Naive thymus-derived CD8-positive, alpha-beta T cell (primary cell): ENCODE data around the gene FAM98A. TPM values are rescaled to one million over a fixed set of nuclear protein-coding genes. Genes with fewer than 3 reads are reported as not detected.

Experiments used
- ATAC-seq, 2 donors: fragments of 150-1000 bp; cut with Tn5 transposase in 1 of 2; sonication (Bioruptor Pico), chemical (Tn5 transposase) in 1 of 2; 1 replicate in 1 of 2; 2 replicates in 1 of 2; pipeline ENCODE4 v1.10.0; 2021; ENCODE audit warnings: mild to moderate bottlenecking in 2 of 2, moderate library complexity in 2 of 2
- POLR2A ChIA-PET: fragments of 350-600 bp; sonication (Branson Sonifier 250); formaldehyde crosslinking; loops from one replicate; lab custom pipeline; 2021; ENCODE audit warnings: antibody characterized with exemption; lab: Charles Lee
- DNase-seq, 10 donors: peaks; one replicate each; pipeline versions ENCODE4 v3.0.0 to v3.0.0-alpha.2; 2020 to 2022
- H3K27ac Mint-ChIP-seq, 10 donors: one replicate each; pipeline ENCODE4 v1.8.0; 2020 to 2022; ENCODE audit warnings: mild to moderate bottlenecking in 10 of 10, mixed read lengths in 10 of 10, moderate library complexity in 4 of 10, inconsistent platforms in 1 of 10
- H3K27me3 Mint-ChIP-seq, 5 donors: one replicate each; pipeline ENCODE4 v1.8.0; 2021 to 2022; ENCODE audit warnings: mixed read lengths in 5 of 5
- H3K36me3 Mint-ChIP-seq, 3 donors: one replicate each; pipeline ENCODE4 v1.8.0; 2020 to 2022; ENCODE audit warnings: mixed read lengths in 3 of 3, mild to moderate bottlenecking in 2 of 3, inconsistent platforms in 1 of 3
- H3K4me1 Mint-ChIP-seq, 4 donors: one replicate each; pipeline ENCODE4 v1.8.0; 2021 to 2022; ENCODE audit warnings: mixed read lengths in 4 of 4
- H3K4me3 Mint-ChIP-seq, 10 donors: one replicate each; pipeline ENCODE4 v1.8.0; 2020 to 2022; ENCODE audit warnings: mild to moderate bottlenecking in 10 of 10, mixed read lengths in 10 of 10, moderate library complexity in 6 of 10, inconsistent platforms in 1 of 10
- H3K9me3 Mint-ChIP-seq, 9 donors: one replicate each; pipeline ENCODE4 v1.8.0; 2020 to 2022; ENCODE audit warnings: mixed read lengths in 9 of 9, mild to moderate bottlenecking in 3 of 9, inconsistent platforms in 1 of 9, moderate library complexity in 1 of 9
- polyA plus RNA-seq, 3 donors: library from polyadenylated mRNA; unstranded; fragments of 300-500 nt; fragmentation: Illumina TruSeq; gene quantifications; one replicate each; pipeline ENCODE4 v1.2.3, GENCODE V29; 2021
- total RNA-seq, 8 experiments: library from RNA in 2 of 8; stranded (reverse) in 2 of 8; gene quantifications; one replicate each; pipeline ENCODE4 v1.2.3 and lab custom pipeline; 2021 to 2026

Gene FAM98A
- total and polyA plus RNA-seq, 5 experiments from 2014 or later = 9.5 to 26.9 (median 14.9) TPM

- peaks cover 0 to 10% (median 1%) of the 10 kb centered on the region in 5 donors for H3K27me3 Mint-ChIP-seq
- no peaks in the 10 kb centered on the region for H3K4me1 Mint-ChIP-seq
- POLR2A ChIA-PET = no interaction called here
- peaks cover 4 to 40% (median 15%) of the 10 kb centered on the region in 9 donors for H3K9me3 Mint-ChIP-seq
- ATAC-seq = no peak
- peaks cover 6 to 25% (median 22%) of the 10 kb centered on the region in 3 donors for H3K36me3 Mint-ChIP-seq
- no peak overlapping the region for H3K4me3 Mint-ChIP-seq
- DNase-seq = no peak
- peak overlapping the region in 1 of 10 donors; percentile 84 for H3K27ac Mint-ChIP-seq
These were observed 15.1 kb upstream of the FAM98A start for GRCh38 chr2:33614190-33614589.

GRCh38 chr2:33607905-33608304 lies 8.8 kb upstream of the FAM98A start:
- peaks cover 0 to 2% (median 0%) of the 10 kb centered on the region in 4 donors for H3K4me1 Mint-ChIP-seq
- no peak for DNase-seq
- no peak for ATAC-seq
- no peaks in the 10 kb centered on the region for H3K9me3 Mint-ChIP-seq
- no peak overlapping the region for H3K27ac Mint-ChIP-seq
- H3K4me3 Mint-ChIP-seq = no peak overlapping the region
- no peaks in the 10 kb centered on the region for H3K36me3 Mint-ChIP-seq
- peaks cover 0 to 8% (median 0%) of the 10 kb centered on the region in 5 donors for H3K27me3 Mint-ChIP-seq
- POLR2A ChIA-PET = no interaction called here

GRCh38 chr2:33607251-33607721 lies 8.2 kb upstream of the FAM98A start:
- peaks cover 0 to 2% (median 0%) of the 10 kb centered on the region in 4 donors for H3K4me1 Mint-ChIP-seq
- POLR2A ChIA-PET = interaction anchor here (0.7 kb wide), 1 partner anchor 11 kb away, joined by 3 read pairs; no protein-coding TSS in a partner anchor
- no peak overlapping the region for H3K27ac Mint-ChIP-seq

GRCh38 chr2:33606622-33607021 lies 7.5 kb upstream of the FAM98A start:
- DNase-seq (no peak), ATAC-seq (no peak)
- H3K27ac Mint-ChIP-seq = no peak overlapping the region
- no peaks in the 10 kb centered on the region for H3K36me3 Mint-ChIP-seq
- H3K9me3 Mint-ChIP-seq = no peaks in the 10 kb centered on the region
- H3K4me3 Mint-ChIP-seq = no peak overlapping the region
- peaks cover 0 to 2% (median 0%) of the 10 kb centered on the region in 4 donors for H3K4me1 Mint-ChIP-seq
- POLR2A ChIA-PET = interaction anchor here (0.7 kb wide), 1 partner anchor 11 kb away, joined by 3 read pairs; no protein-coding TSS in a partner anchor
- H3K27me3 Mint-ChIP-seq = peaks cover 0 to 4% (median 0%) of the 10 kb centered on the region in 5 donors

More at GRCh38 chr2:33607251-33607721, 8.2 kb upstream of the FAM98A start:
- Mint-ChIP-seq H3K36me3 (no peaks in the 10 kb centered on the region), H3K9me3 (no peaks in the 10 kb centered on the region), H3K27me3 (peaks cover 0 to 8% (median 0%) of the 10 kb centered on the region in 5 donors), H3K4me3 (no peak overlapping the region)
- no peak for ATAC-seq
- no peak for DNase-seq

- DNase-seq (no peak), ATAC-seq (no peak)
- H3K4me3 Mint-ChIP-seq = no peak overlapping the region
These were observed 7.0 kb upstream of the FAM98A start for GRCh38 chr2:33606100-33606499.

GRCh38 chr2:33605056-33605455 lies 6.0 kb upstream of the FAM98A start:
- Mint-ChIP-seq H3K4me1 (peaks cover 0 to 2% (median under 1%) of the 10 kb centered on the region in 4 donors), H3K27me3 (peaks cover 0 to 2% (median 0%) of the 10 kb centered on the region in 5 donors), H3K36me3 (no peaks in the 10 kb centered on the region), H3K27ac (no peak overlapping the region), H3K9me3 (no peaks in the 10 kb centered on the region), H3K4me3 (no peak overlapping the region)
- POLR2A ChIA-PET = no interaction called here
- ATAC-seq = no peak
- no peak for DNase-seq

More at GRCh38 chr2:33606100-33606499, 7.0 kb upstream of the FAM98A start:
- Mint-ChIP-seq H3K9me3 (no peaks in the 10 kb centered on the region), H3K36me3 (no peaks in the 10 kb centered on the region), H3K4me1 (peaks cover 0 to 2% (median 0%) of the 10 kb centered on the region in 4 donors), H3K27me3 (peaks cover 0 to 2% (median 0%) of the 10 kb centered on the region in 5 donors), H3K27ac (no peak overlapping the region)
- POLR2A ChIA-PET = no interaction called here

DNA sequence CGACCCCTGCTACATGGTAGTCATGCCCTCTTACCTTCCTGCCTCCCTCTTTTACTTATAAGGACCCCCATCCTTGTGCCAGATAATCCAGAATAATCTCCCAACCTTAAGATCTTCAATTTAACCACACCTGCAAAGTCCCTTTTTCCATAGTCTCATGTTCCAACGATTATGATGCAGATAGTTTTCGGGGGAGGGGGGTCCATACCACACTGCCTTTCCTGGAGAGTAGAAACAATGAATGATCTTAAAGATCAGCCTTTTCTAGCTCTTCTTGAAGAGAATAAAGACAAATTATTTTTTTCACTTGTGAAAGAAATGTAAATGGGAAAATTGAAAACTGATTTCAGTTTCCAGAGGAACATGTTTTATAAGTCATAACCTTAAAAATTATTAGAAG lies 4.3 kb upstream of the FAM98A start:
- Mint-ChIP-seq H3K27ac (peak overlapping the region in 1 of 10 donors; percentile 54), H3K4me1 (peaks cover 9 to 15% (median 12%) of the 10 kb centered on the region in 4 donors), H3K27me3 (peaks cover 0 to 3% (median 0%) of the 10 kb centered on the region in 5 donors), H3K36me3 (no peaks in the 10 kb centered on the region), H3K4me3 (no peak overlapping the region), H3K9me3 (no peaks in the 10 kb centered on the region)
- POLR2A ChIA-PET = no interaction called here
- DNase-seq = no peak
- no peak for ATAC-seq

- Mint-ChIP-seq H3K4me3 (no peak overlapping the region), H3K27me3 (peaks cover 0 to 3% (median 0%) of the 10 kb centered on the region in 5 donors), H3K27ac (no peak overlapping the region), H3K36me3 (no peaks in the 10 kb centered on the region), H3K4me1 (peaks cover 15 to 26% (median 23%) of the 10 kb centered on the region in 4 donors), H3K9me3 (no peaks in the 10 kb centered on the region)
- DNase-seq (no peak), ATAC-seq (no peak)
- POLR2A ChIA-PET = no interaction called here
These were observed 3.2 kb upstream of the FAM98A start for GRCh38 chr2:33602201-33602830.

DNA sequence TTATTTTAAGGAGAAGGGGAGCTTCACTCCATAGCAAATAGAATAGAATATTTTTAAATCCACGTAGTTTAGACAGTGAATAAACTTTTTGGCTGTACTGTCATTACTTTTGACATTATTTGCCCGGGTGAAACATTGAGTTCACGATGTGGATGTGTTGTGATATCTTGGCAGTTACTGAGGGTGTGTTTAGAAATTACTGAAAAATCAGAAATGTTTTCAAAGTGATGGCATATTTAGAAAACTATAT lies 769 bp upstream of the FAM98A start:
- no peak for ATAC-seq
- no peak for DNase-seq
- Mint-ChIP-seq H3K4me3 (peak overlapping the region; percentile 89 to 100 (median 98)), H3K27me3 (peaks cover 0 to 3% (median 0%) of the 10 kb centered on the region in 5 donors), H3K9me3 (no peaks in the 10 kb centered on the region), H3K27ac (peak overlapping the region; percentile 78 to 98 (median 96)), H3K4me1 (peaks cover 17 to 36% (median 33%) of the 10 kb centered on the region in 4 donors), H3K36me3 (peaks cover 0 to 6% (median 1%) of the 10 kb centered on the region in 3 donors)
- POLR2A ChIA-PET = interaction anchor here (0.9 to 2.3 kb wide), 3 partner anchors 17 to 898 kb away, joined by 3 to 19 read pairs (median 4); partner anchors contain the start of gene RASGRP3

GRCh38 chr2:33598561-33599174 lies 431 bp downstream of the FAM98A start:
- H3K27me3 Mint-ChIP-seq = peaks cover 0 to 3% (median 0%) of the 10 kb centered on the region in 5 donors
- peaks cover 0 to 15% (median 4%) of the 10 kb centered on the region in 3 donors for H3K36me3 Mint-ChIP-seq
- H3K4me3 Mint-ChIP-seq = peak overlapping the region; percentile 89 to 100 (median 98)
- peak in 4 of 10 donors; percentile 3 to 22 (median 14) for DNase-seq
- POLR2A ChIA-PET = interaction anchor here (0.9 to 2.3 kb wide), 5 partner anchors 12 to 971 kb away, joined by 3 to 19 read pairs (median 4); partner anchors contain the start of genes RASGRP3 and TTC27
- peak overlapping the region; percentile 93 to 98 (median 96) for H3K27ac Mint-ChIP-seq
- H3K9me3 Mint-ChIP-seq = no peaks in the 10 kb centered on the region
- peak; percentile 41 to 51 for ATAC-seq
- peaks cover 22 to 42% (median 41%) of the 10 kb centered on the region in 4 donors for H3K4me1 Mint-ChIP-seq

- peaks cover 25 to 55% (median 47%) of the 10 kb centered on the region in 4 donors for H3K4me1 Mint-ChIP-seq
- DNase-seq (no peak), ATAC-seq (no peak)
- peaks cover 0 to 3% (median 0%) of the 10 kb centered on the region in 5 donors for H3K27me3 Mint-ChIP-seq
- peak overlapping the region in 6 of 10 donors; percentile 10 to 70 (median 36) for H3K27ac Mint-ChIP-seq
- no peaks in the 10 kb centered on the region for H3K9me3 Mint-ChIP-seq
- H3K4me3 Mint-ChIP-seq = peak overlapping the region in 8 of 10 donors; percentile 11 to 89 (median 40)
- POLR2A ChIA-PET = no interaction called here
- H3K36me3 Mint-ChIP-seq = peaks cover 0 to 31% (median 6%) of the 10 kb centered on the region in 3 donors
These were observed 2.1 kb downstream of the FAM98A start for GRCh38 chr2:33597026-33597425.

DNA sequence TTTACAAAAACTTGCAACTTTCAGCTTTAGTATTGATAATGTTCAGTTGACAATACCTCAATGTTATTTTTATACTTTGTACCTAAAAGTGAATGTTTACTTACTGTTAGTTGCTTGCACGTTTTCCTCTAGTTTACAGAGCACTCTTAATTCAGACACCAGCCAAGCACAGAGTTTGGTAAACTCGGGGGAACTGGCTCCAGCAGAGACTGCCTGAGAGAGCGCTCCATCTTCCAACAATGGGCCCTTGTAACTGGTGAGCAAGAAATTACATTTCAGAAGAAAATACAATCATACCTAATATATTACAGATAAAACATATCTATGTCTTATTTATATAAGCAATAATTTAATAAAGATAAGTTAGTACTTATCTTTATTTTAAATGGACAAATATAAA lies 3.7 kb downstream of the FAM98A start:
- peak overlapping the region in 2 of 10 donors; percentile 29 to 54 for H3K4me3 Mint-ChIP-seq
- DNase-seq (no peak), ATAC-seq (no peak)
- H3K36me3 Mint-ChIP-seq = peaks cover 0 to 47% (median 9%) of the 10 kb centered on the region in 3 donors
- POLR2A ChIA-PET = no interaction called here
- H3K4me1 Mint-ChIP-seq = peaks cover 25 to 55% (median 47%) of the 10 kb centered on the region in 4 donors
- H3K9me3 Mint-ChIP-seq = no peaks in the 10 kb centered on the region
- peaks cover 0 to 3% (median 0%) of the 10 kb centered on the region in 5 donors for H3K27me3 Mint-ChIP-seq
- peak overlapping the region in 3 of 10 donors; percentile 3 to 75 (median 47) for H3K27ac Mint-ChIP-seq
